GM18870 (cell line): ENCODE data around the gene MLLT6.

Source experiments
- ATAC-seq: cut with Tn5 transposase; IDR thresholded peaks from one replicate; pipeline ENCODE4 v1.9.1; 2021; ENCODE audit warnings: moderate library complexity; ENCODE audit not compliant: unreplicated experiment

The MLLT6 gene

GRCh38 chr17:38706505-38707216 lies 1.6 kb downstream of the MLLT6 start:
- no peak for ATAC-seq

GRCh38 chr17:38707678-38708351 lies 2.7 kb downstream of the MLLT6 start:
- no peak for ATAC-seq

GRCh38 chr17:38709104-38709820 lies 4.2 kb downstream of the MLLT6 start:
- no peak for ATAC-seq

GRCh38 chr17:38709864-38710603 lies 5.0 kb downstream of the MLLT6 start:
- ATAC-seq = no peak

- no peak for ATAC-seq
These were observed 5.5 kb downstream of the MLLT6 start for GRCh38 chr17:38710604-38710962.

GRCh38 chr17:38710985-38711384 lies 5.9 kb downstream of the MLLT6 start:
- no peak for ATAC-seq

GRCh38 chr17:38711792-38712571 lies 6.9 kb downstream of the MLLT6 start:
- ATAC-seq = no peak

GRCh38 chr17:38712593-38712992 lies 7.5 kb downstream of the MLLT6 start:
- no peak for ATAC-seq

GRCh38 chr17:38713456-38714075 lies 8.5 kb downstream of the MLLT6 start:
- ATAC-seq = no peak

GRCh38 chr17:38715216-38715943 lies 10.3 kb downstream of the MLLT6 start:
- ATAC-seq = no peak

GRCh38 chr17:38716368-38717005 lies 11.4 kb downstream of the MLLT6 start:
- ATAC-seq = no peak

GRCh38 chr17:38717139-38717745 lies 12.2 kb downstream of the MLLT6 start:
- ATAC-seq = no peak

- ATAC-seq = no peak
These were observed 14.3 kb downstream of the MLLT6 start for GRCh38 chr17:38719289-38719942.

GRCh38 chr17:38719943-38720641 lies 15.0 kb downstream of the MLLT6 start:
- ATAC-seq = no peak

- ATAC-seq = no peak
These were observed 15.9 kb downstream of the MLLT6 start for GRCh38 chr17:38720941-38721340.

GRCh38 chr17:38721802-38722201 lies 16.7 kb downstream of the MLLT6 start:
- no peak for ATAC-seq

- ATAC-seq = no peak
These were observed 19.4 kb downstream of the MLLT6 start for GRCh38 chr17:38724337-38724988.
